PC-9 (cell line): ENCODE results near the gene GAB4.

ENCODE experiments used
- EZH2 ChIP-seq: fragments of 200-600 bp; sonication (generic); IDR thresholded peaks from 2 replicates; pipeline ENCODE4 v1.8.0; 2017; ENCODE audit warnings: antibody characterized with exemption, low read depth
- TF ChIP-seq, protein P1 (sequence below): fragments of 200-600 bp; sonication (generic); conservative IDR thresholded peaks from 2 replicates; pipeline ENCODE4 v1.6.1; 2017; ENCODE audit warnings: mixed run types, antibody characterized with exemption, mild to moderate bottlenecking, moderate library complexity

DNA sequence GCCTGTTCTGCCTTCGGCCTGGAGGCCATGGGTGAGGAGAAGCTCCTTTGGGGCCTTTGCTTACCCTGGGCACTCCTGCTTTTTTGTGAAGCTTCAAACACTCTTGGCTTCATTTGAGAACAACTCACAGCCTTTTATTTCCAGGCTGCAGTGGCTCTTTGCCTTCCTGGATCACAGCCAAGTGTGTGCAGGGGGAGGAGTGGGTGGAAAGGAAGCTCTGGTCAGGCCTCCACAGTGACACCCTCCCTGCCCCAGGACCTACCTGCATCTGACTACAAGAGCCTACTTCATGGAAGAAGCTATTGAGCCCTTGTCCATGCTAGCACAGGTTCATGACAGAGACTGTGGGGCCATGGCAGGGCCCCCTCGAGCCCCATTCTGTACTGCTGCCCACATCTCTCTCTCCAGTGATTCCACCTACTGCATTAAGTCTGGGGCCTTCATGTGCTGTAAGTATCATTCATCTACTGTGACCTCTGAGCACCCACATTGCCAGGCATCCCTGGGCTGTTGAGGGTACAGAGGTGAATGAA lies 52.3 kb downstream of the GAB4 start:
- TF ChIP-seq, protein P1, sequence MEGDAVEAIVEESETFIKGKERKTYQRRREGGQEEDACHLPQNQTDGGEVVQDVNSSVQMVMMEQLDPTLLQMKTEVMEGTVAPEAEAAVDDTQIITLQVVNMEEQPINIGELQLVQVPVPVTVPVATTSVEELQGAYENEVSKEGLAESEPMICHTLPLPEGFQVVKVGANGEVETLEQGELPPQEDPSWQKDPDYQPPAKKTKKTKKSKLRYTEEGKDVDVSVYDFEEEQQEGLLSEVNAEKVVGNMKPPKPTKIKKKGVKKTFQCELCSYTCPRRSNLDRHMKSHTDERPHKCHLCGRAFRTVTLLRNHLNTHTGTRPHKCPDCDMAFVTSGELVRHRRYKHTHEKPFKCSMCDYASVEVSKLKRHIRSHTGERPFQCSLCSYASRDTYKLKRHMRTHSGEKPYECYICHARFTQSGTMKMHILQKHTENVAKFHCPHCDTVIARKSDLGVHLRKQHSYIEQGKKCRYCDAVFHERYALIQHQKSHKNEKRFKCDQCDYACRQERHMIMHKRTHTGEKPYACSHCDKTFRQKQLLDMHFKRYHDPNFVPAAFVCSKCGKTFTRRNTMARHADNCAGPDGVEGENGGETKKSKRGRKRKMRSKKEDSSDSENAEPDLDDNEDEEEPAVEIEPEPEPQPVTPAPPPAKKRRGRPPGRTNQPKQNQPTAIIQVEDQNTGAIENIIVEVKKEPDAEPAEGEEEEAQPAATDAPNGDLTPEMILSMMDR: no peak
- TF ChIP-seq EZH2: no peak
